ENCODE measurements around the gene STUM. TPM values are rescaled to one million over a fixed set of nuclear protein-coding genes. Genes with fewer than 3 reads are reported as not detected.

The STUM gene
- total RNA-seq, 1 experiment from 2014 or later: 0.11 TPM

- no peak overlapping the region for H2BK20ac ChIP-seq (ENCODE audit: low read depth, low read length, poor library complexity, severe bottlenecking)
- no peaks in the 10 kb centered on the region; the same call in 1 of the 2 replicates for H3K27me3 Mint-ChIP-seq (ENCODE audit: low read depth)
- no peak overlapping the region for H2BK12ac ChIP-seq (ENCODE audit: insufficient read length, low read depth, low read length)
- H2BK5ac ChIP-seq (ENCODE audit: insufficient read length, low read length): no peak overlapping the region
- H3K4me1 Mint-ChIP-seq: peaks cover 26 to 40% of the 10 kb centered on the region in 2 experiments
- H3K4me1 ChIP-seq (ENCODE audit: insufficient read depth, low read length): no peaks in the 10 kb centered on the region; the same call in 1 of the 2 replicates
- no peak overlapping the region for H3K56ac ChIP-seq (ENCODE audit: insufficient read length, low read depth, low read length)
- H3K4me2 ChIP-seq (ENCODE audit: insufficient read depth, insufficient read length, low read length): no peak overlapping the region
- no peaks in the 10 kb centered on the region for H3K23me2 ChIP-seq (ENCODE audit: insufficient read length, low read depth, low read length, poor library complexity, severe bottlenecking)
- no peak overlapping the region for H4K8ac ChIP-seq (replicated peaks; ENCODE audit: insufficient read length, low read depth, low read length)
- no peak overlapping the region for H2AFZ ChIP-seq (ENCODE audit: low read length)
- H4K5ac ChIP-seq (ENCODE audit: insufficient read length, low read depth, low read length): no peak overlapping the region
- H4K20me1 ChIP-seq (ENCODE audit: control insufficient read depth, insufficient read depth, insufficient read length): no peaks in the 10 kb centered on the region
- H4K91ac ChIP-seq (ENCODE audit: insufficient read length, low read depth, low read length): no peak overlapping the region
- H3K14ac ChIP-seq (ENCODE audit: insufficient read depth, low read length): no peak overlapping the region
- H3K79me2 ChIP-seq (ENCODE audit: insufficient read depth, low read length): no peaks in the 10 kb centered on the region
- H3T11ph ChIP-seq (ENCODE audit: low read length): no peak overlapping the region
- no peak overlapping the region for H2BK15ac ChIP-seq (ENCODE audit: low read depth, low read length)
- H3K27ac Mint-ChIP-seq: peak overlapping the region in 2 of 3 experiments; percentile 37 to 44; a peak in 1 of 7 replicates
- no peak overlapping the region for H3K9ac ChIP-seq (ENCODE audit: extremely low read depth, insufficient read length, low read length)
- H3K9me3 Mint-ChIP-seq: peaks cover 0 to 3% of the 10 kb centered on the region in 2 experiments; a peak in 1 of 5 replicates
- H3K23ac ChIP-seq (ENCODE audit: insufficient read length, low read depth, low read length): no peak overlapping the region
- no peak overlapping the region for H3K27ac ChIP-seq (ENCODE audit: insufficient read length, low read depth, low read length)
- peaks cover 0 to 3% (median 0%) of the 10 kb centered on the region in 3 experiments; a peak in 1 of 7 replicates for H3K36me3 Mint-ChIP-seq (ENCODE audit: insufficient read depth in 1 of 3, low read depth in 3 of 3)
- no peaks in the 10 kb centered on the region for H3K27me3 ChIP-seq (ENCODE audit: insufficient read depth, low read length)
- no peaks in the 10 kb centered on the region for H3K79me1 ChIP-seq (ENCODE audit: insufficient read depth, low read depth, low read length, poor library complexity, severe bottlenecking)
- no peak overlapping the region for H2AK5ac ChIP-seq (ENCODE audit: insufficient read length, low read length)
- H3K9me3 ChIP-seq (ENCODE audit: control insufficient read depth, low read depth, low read length): no peaks in the 10 kb centered on the region
- no peak for DNase-seq
- TF ChIP-seq CTCF (conservative IDR thresholded peaks at IDR 0.05): no peak
- H3K18ac ChIP-seq (ENCODE audit: insufficient read length, low read depth, low read length): no peak overlapping the region
- H2BK120ac ChIP-seq (ENCODE audit: low read depth, low read length, poor library complexity, severe bottlenecking): no peak overlapping the region
- no peak overlapping the region for H3K4me3 Mint-ChIP-seq
- WGBS (ENCODE audit: extremely low coverage, insufficient read length, low lambda C conversion rate): no CpG with 5 or more reads among the region's 10 CpGs
- H3K4ac ChIP-seq (ENCODE audit: low read depth, low read length): no peak overlapping the region
Observed at GRCh38 chr1:226645279-226645976, 96.9 kb downstream of the STUM start.

All from H9 (cell line).